ENCODE measurements around the gene ASIC2.
A peak's percentile ranks its signal among the peaks of the same experiment; 100 is the strongest.

Gene ASIC2

GRCh38 chr17:33164169-33164881 is 128.8 kb downstream of the ASIC2 start:
- Histone ChIP-seq H3K4me3 (ENCODE audit: low read depth, low read length) (no peak overlapping the region), H3K9me3 (ENCODE audit: control insufficient read depth, insufficient read depth, low read depth, low read length) (no peaks in the 10 kb centered on the region), H3K27ac (ENCODE audit: extremely low read depth, low read depth, low read length) (no peak overlapping the region), H3K36me3 (ENCODE audit: control insufficient read depth in 2 of 2, insufficient read depth in 1 of 2, low read length in 2 of 2) (no peaks in the 10 kb centered on the region), H3K4me1 (ENCODE audit: control insufficient read depth, insufficient read depth, low read length) (no peaks in the 10 kb centered on the region)
- CTCF ChIA-PET: interaction anchor here (0.5 to 0.8 kb wide), 2 partner anchors 128 to 166 kb away, joined by 3 read pairs; no protein-coding TSS in a partner anchor
- TF ChIP-seq RBAK (tag by site-specific recombination; IDR thresholded peaks at IDR 0.05) (no peak), MYNN (tag by site-specific recombination; IDR thresholded peaks at IDR 0.05; ENCODE audit: borderline replicate concordance) (no peak), ZNF433 (tag by site-specific recombination; IDR thresholded peaks at IDR 0.05; ENCODE audit: low read depth) (no peak)
- TF ChIP-seq, protein P1, sequence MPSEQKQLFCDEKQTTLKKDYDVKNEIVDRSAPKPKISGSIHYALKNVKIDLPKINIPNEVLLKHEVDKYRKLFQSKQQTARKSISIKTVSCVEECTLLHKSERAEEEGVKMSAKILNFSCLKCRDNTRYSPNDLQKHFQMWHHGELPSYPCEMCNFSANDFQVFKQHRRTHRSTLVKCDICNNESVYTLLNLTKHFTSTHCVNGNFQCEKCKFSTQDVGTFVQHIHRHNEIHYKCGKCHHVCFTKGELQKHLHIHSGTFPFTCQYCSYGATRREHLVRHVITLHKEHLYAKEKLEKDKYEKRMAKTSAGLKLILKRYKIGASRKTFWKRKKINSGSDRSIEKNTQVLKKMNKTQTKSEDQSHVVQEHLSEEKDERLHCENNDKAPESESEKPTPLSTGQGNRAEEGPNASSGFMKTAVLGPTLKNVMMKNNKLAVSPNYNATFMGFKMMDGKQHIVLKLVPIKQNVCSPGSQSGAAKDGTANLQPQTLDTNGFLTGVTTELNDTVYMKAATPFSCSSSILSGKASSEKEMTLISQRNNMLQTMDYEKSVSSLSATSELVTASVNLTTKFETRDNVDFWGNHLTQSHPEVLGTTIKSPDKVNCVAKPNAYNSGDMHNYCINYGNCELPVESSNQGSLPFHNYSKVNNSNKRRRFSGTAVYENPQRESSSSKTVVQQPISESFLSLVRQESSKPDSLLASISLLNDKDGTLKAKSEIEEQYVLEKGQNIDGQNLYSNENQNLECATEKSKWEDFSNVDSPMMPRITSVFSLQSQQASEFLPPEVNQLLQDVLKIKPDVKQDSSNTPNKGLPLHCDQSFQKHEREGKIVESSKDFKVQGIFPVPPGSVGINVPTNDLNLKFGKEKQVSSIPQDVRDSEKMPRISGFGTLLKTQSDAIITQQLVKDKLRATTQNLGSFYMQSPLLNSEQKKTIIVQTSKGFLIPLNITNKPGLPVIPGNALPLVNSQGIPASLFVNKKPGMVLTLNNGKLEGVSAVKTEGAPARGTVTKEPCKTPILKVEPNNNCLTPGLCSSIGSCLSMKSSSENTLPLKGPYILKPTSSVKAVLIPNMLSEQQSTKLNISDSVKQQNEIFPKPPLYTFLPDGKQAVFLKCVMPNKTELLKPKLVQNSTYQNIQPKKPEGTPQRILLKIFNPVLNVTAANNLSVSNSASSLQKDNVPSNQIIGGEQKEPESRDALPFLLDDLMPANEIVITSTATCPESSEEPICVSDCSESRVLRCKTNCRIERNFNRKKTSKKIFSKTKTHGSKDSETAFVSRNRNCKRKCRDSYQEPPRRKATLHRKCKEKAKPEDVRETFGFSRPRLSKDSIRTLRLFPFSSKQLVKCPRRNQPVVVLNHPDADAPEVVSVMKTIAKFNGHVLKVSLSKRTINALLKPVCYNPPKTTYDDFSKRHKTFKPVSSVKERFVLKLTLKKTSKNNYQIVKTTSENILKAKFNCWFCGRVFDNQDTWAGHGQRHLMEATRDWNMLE (tag by site-specific recombination; conservative IDR thresholded peaks at IDR 0.05; ENCODE audit: low read depth): no peak
- POLR2A ChIA-PET: no interaction called here

- POLR2A ChIA-PET: no interaction called here
- H3K27ac ChIP-seq (ENCODE audit: extremely low read depth, low read depth, low read length): no peak overlapping the region
These were observed 129.4 kb downstream of the ASIC2 start for GRCh38 chr17:33163533-33164168.

GRCh38 chr17:33154869-33155455 is 138.1 kb downstream of the ASIC2 start:
- no peak overlapping the region for H3K27ac ChIP-seq (ENCODE audit: extremely low read depth, low read depth, low read length)
- H3K36me3 ChIP-seq (ENCODE audit: control insufficient read depth in 2 of 2, insufficient read depth in 1 of 2, low read length in 2 of 2): no peaks in the 10 kb centered on the region
- H3K9me3 ChIP-seq (ENCODE audit: control insufficient read depth, insufficient read depth, low read depth, low read length): no peaks in the 10 kb centered on the region
- H3K4me1 ChIP-seq (ENCODE audit: control insufficient read depth, insufficient read depth, low read length): no peaks in the 10 kb centered on the region
- CTCF ChIA-PET: interaction anchor here (0.6 kb wide), 1 partner anchor 137 kb away, joined by 4 read pairs; no protein-coding TSS in a partner anchor
- H3K4me3 ChIP-seq (ENCODE audit: low read depth, low read length): no peak overlapping the region
- POLR2A ChIA-PET: no interaction called here
- TF ChIP-seq SP2 (tag by site-specific recombination; IDR thresholded peaks at IDR 0.05): no peak
- no peak for TF ChIP-seq ZNF837 (tag by site-specific recombination; IDR thresholded peaks at IDR 0.05)
- no peak for TF ChIP-seq ZNF140 (tag by site-specific recombination; IDR thresholded peaks at IDR 0.05)
- TF ChIP-seq, protein P2, sequence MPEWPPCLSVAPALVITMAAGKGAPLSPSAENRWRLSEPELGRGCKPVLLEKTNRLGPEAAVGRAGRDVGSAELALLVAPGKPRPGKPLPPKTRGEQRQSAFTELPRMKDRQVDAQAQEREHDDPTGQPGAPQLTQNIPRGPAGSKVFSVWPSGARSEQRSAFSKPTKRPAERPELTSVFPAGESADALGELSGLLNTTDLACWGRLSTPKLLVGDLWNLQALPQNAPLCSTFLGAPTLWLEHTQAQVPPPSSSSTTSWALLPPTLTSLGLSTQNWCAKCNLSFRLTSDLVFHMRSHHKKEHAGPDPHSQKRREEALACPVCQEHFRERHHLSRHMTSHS (tag by site-specific recombination; IDR thresholded peaks at IDR 0.05): no peak
- no peak for TF ChIP-seq ZNF571 (tag by site-specific recombination; IDR thresholded peaks at IDR 0.05)
- TF ChIP-seq ZNF133 (tag by site-specific recombination; IDR thresholded peaks at IDR 0.05): no peak
- no peak for TF ChIP-seq SALL2 (tag by site-specific recombination; IDR thresholded peaks at IDR 0.05; ENCODE audit: borderline replicate concordance)
- no peak for TF ChIP-seq GLIS2 (tag by site-specific recombination; IDR thresholded peaks at IDR 0.05)
- no peak for TF ChIP-seq KLF7 (tag by site-specific recombination; IDR thresholded peaks at IDR 0.05; ENCODE audit: borderline replicate concordance)
- TF ChIP-seq, protein P3, sequence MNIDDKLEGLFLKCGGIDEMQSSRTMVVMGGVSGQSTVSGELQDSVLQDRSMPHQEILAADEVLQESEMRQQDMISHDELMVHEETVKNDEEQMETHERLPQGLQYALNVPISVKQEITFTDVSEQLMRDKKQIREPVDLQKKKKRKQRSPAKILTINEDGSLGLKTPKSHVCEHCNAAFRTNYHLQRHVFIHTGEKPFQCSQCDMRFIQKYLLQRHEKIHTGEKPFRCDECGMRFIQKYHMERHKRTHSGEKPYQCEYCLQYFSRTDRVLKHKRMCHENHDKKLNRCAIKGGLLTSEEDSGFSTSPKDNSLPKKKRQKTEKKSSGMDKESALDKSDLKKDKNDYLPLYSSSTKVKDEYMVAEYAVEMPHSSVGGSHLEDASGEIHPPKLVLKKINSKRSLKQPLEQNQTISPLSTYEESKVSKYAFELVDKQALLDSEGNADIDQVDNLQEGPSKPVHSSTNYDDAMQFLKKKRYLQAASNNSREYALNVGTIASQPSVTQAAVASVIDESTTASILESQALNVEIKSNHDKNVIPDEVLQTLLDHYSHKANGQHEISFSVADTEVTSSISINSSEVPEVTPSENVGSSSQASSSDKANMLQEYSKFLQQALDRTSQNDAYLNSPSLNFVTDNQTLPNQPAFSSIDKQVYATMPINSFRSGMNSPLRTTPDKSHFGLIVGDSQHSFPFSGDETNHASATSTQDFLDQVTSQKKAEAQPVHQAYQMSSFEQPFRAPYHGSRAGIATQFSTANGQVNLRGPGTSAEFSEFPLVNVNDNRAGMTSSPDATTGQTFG (tag by site-specific recombination; IDR thresholded peaks at IDR 0.05; ENCODE audit: borderline replicate concordance): no peak
- no peak for TF ChIP-seq ZFP69B (tag by site-specific recombination; IDR thresholded peaks at IDR 0.05)
- no peak for TF ChIP-seq ZIC2 (tag by site-specific recombination; IDR thresholded peaks at IDR 0.05)
- no peak for TF ChIP-seq ZNF112 (tag by site-specific recombination; IDR thresholded peaks at IDR 0.05)
- TF ChIP-seq ZNF600 (tag by site-specific recombination; IDR thresholded peaks at IDR 0.05): no peak
- no peak for TF ChIP-seq ZNF677 (tag by site-specific recombination; IDR thresholded peaks at IDR 0.05)
- TF ChIP-seq ZNF157 (tag by site-specific recombination; IDR thresholded peaks at IDR 0.05): no peak

More at GRCh38 chr17:33163533-33164168, 129.4 kb downstream of the ASIC2 start:
- Histone ChIP-seq H3K4me1 (ENCODE audit: control insufficient read depth, insufficient read depth, low read length) (no peaks in the 10 kb centered on the region), H3K36me3 (ENCODE audit: control insufficient read depth in 2 of 2, insufficient read depth in 1 of 2, low read length in 2 of 2) (no peaks in the 10 kb centered on the region), H3K9me3 (ENCODE audit: control insufficient read depth, insufficient read depth, low read depth, low read length) (no peaks in the 10 kb centered on the region), H3K4me3 (ENCODE audit: low read depth, low read length) (no peak overlapping the region)
- TF ChIP-seq SCRT2 (tag by site-specific recombination; IDR thresholded peaks at IDR 0.05) (peak; percentile 81), ZNF292 (tag by site-specific recombination; IDR thresholded peaks at IDR 0.05; ENCODE audit: borderline replicate concordance, low read depth) (no peak), ZNF596 (tag by site-specific recombination; IDR thresholded peaks at IDR 0.05) (no peak), SCRT1 (tag by site-specific recombination; IDR thresholded peaks at IDR 0.05; ENCODE audit: borderline replicate concordance) (peak; percentile 22; the same call in 1 of the 2 replicates)
- CTCF ChIA-PET: interaction anchor here (0.8 kb wide), 2 partner anchors 90 to 166 kb away, joined by 3 to 4 read pairs; no protein-coding TSS in a partner anchor
